Panc1 (cell line): Measurements from ENCODE around the gene TGM1.

ENCODE experiments used
- POLR2AphosphoS5 ChIP-seq: IDR thresholded peaks from 2 replicates; pipeline ENCODE4 v1.6.1; 2012; ENCODE audit warnings: mild to moderate bottlenecking, low read depth, low read length, moderate library complexity
- SIN3A ChIP-seq: IDR thresholded peaks from 2 replicates; pipeline ENCODE4 v1.6.1; 2012; ENCODE audit warnings: low read depth, mild to moderate bottlenecking, low read length, moderate library complexity, borderline replicate concordance; ENCODE audit not compliant: insufficient read depth
- TCF7L2 ChIP-seq: IDR thresholded peaks from 2 replicates; pipeline ENCODE4 v1.6.1; 2011; ENCODE audit warnings: mild to moderate bottlenecking, low read depth, low read length, inconsistent platforms
- TF ChIP-seq, protein P1 (sequence below): fragments of 450-650 bp; IDR thresholded peaks from 2 replicates; pipeline ENCODE4 v1.5.1; 2017; ENCODE audit warnings: mild to moderate bottlenecking
- TF ChIP-seq, protein P2 (sequence below), 2 experiments: IDR thresholded peaks; 2 replicates each; pipeline ENCODE4 v1.6.1; 2011 to 2012; ENCODE audit warnings: low read depth in 2 of 2, control low read depth in 1 of 2, low read length in 1 of 2, mild to moderate bottlenecking in 1 of 2, moderate library complexity in 1 of 2; ENCODE audit not compliant: insufficient read depth in 1 of 2

DNA sequence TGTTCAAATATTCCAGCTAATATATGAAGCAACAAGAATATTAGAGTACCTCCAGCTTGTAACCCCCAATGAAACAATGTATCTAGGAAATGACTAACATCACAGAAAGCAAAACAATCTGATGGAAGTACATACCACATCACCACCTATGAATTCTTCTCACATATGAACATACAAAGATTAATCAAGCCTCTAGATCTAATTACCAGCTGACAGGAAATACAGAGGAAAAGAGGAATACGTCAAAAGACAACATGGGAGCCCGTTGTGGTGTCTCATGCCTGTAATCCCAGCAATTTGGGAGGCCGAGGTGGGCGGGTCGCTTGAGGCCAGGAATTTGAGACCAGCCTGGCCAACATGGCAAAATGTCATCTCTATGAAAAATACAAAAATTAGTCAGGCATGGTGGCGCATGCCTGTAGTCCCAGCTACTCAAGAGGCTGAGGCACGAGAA is 38.3 kb downstream of the TGM1 start:
- TF ChIP-seq, protein P1, sequence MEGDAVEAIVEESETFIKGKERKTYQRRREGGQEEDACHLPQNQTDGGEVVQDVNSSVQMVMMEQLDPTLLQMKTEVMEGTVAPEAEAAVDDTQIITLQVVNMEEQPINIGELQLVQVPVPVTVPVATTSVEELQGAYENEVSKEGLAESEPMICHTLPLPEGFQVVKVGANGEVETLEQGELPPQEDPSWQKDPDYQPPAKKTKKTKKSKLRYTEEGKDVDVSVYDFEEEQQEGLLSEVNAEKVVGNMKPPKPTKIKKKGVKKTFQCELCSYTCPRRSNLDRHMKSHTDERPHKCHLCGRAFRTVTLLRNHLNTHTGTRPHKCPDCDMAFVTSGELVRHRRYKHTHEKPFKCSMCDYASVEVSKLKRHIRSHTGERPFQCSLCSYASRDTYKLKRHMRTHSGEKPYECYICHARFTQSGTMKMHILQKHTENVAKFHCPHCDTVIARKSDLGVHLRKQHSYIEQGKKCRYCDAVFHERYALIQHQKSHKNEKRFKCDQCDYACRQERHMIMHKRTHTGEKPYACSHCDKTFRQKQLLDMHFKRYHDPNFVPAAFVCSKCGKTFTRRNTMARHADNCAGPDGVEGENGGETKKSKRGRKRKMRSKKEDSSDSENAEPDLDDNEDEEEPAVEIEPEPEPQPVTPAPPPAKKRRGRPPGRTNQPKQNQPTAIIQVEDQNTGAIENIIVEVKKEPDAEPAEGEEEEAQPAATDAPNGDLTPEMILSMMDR: no peak
- TF ChIP-seq POLR2AphosphoS5 (no peak), SIN3A (no peak), TCF7L2 (no peak)
- TF ChIP-seq, protein P2, sequence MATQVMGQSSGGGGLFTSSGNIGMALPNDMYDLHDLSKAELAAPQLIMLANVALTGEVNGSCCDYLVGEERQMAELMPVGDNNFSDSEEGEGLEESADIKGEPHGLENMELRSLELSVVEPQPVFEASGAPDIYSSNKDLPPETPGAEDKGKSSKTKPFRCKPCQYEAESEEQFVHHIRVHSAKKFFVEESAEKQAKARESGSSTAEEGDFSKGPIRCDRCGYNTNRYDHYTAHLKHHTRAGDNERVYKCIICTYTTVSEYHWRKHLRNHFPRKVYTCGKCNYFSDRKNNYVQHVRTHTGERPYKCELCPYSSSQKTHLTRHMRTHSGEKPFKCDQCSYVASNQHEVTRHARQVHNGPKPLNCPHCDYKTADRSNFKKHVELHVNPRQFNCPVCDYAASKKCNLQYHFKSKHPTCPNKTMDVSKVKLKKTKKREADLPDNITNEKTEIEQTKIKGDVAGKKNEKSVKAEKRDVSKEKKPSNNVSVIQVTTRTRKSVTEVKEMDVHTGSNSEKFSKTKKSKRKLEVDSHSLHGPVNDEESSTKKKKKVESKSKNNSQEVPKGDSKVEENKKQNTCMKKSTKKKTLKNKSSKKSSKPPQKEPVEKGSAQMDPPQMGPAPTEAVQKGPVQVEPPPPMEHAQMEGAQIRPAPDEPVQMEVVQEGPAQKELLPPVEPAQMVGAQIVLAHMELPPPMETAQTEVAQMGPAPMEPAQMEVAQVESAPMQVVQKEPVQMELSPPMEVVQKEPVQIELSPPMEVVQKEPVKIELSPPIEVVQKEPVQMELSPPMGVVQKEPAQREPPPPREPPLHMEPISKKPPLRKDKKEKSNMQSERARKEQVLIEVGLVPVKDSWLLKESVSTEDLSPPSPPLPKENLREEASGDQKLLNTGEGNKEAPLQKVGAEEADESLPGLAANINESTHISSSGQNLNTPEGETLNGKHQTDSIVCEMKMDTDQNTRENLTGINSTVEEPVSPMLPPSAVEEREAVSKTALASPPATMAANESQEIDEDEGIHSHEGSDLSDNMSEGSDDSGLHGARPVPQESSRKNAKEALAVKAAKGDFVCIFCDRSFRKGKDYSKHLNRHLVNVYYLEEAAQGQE (IDR thresholded peaks at IDR 0.05; ENCODE audit: insufficient read depth in 1 of 2, low read depth in 2 of 2, low read length in 1 of 2): no peak
